GM13977 (cell line): ENCODE results near the gene EIF5.

Experiments
- DNase-seq: peaks from one replicate; pipeline ENCODE4 v3.0.0; 2012; ENCODE audit warnings: low spot score
- in situ Hi-C: fragments of 300-500 bp; cut with MboI; formaldehyde crosslinking; loops from one replicate; pipeline ENCODE4 v1.12.0; 2022; ENCODE audit warnings: low sequenced_read_pairs, low pct_unique_long_range_greater_than_20kb, mixed read lengths, inconsistent platforms; ENCODE audit not compliant: unreplicated experiment
- TF ChIP-seq, protein P1 (sequence below): IDR thresholded peaks from 2 replicates; pipeline ENCODE4 v1.5.1; 2012; ENCODE audit warnings: mild to moderate bottlenecking, control low read depth; ENCODE audit not compliant: insufficient read depth; ENCODE audit errors: extremely low read depth, missing control alignments

Gene EIF5

GRCh38 chr14:103372552-103373304 lies 38.7 kb downstream of the EIF5 start:
- TF ChIP-seq, protein P1, sequence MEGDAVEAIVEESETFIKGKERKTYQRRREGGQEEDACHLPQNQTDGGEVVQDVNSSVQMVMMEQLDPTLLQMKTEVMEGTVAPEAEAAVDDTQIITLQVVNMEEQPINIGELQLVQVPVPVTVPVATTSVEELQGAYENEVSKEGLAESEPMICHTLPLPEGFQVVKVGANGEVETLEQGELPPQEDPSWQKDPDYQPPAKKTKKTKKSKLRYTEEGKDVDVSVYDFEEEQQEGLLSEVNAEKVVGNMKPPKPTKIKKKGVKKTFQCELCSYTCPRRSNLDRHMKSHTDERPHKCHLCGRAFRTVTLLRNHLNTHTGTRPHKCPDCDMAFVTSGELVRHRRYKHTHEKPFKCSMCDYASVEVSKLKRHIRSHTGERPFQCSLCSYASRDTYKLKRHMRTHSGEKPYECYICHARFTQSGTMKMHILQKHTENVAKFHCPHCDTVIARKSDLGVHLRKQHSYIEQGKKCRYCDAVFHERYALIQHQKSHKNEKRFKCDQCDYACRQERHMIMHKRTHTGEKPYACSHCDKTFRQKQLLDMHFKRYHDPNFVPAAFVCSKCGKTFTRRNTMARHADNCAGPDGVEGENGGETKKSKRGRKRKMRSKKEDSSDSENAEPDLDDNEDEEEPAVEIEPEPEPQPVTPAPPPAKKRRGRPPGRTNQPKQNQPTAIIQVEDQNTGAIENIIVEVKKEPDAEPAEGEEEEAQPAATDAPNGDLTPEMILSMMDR = no peak
- in situ Hi-C loops = no loop called here
- DNase-seq = no peak

GRCh38 chr14:103374121-103374520 lies 40.1 kb downstream of the EIF5 start:
- DNase-seq = no peak
- in situ Hi-C loops = no loop called here

GRCh38 chr14:103377522-103378037 lies 43.5 kb downstream of the EIF5 start:
- TF ChIP-seq, protein P1 = no peak

More at GRCh38 chr14:103374121-103374520, 40.1 kb downstream of the EIF5 start:
- TF ChIP-seq, protein P1 = no peak

DNA sequence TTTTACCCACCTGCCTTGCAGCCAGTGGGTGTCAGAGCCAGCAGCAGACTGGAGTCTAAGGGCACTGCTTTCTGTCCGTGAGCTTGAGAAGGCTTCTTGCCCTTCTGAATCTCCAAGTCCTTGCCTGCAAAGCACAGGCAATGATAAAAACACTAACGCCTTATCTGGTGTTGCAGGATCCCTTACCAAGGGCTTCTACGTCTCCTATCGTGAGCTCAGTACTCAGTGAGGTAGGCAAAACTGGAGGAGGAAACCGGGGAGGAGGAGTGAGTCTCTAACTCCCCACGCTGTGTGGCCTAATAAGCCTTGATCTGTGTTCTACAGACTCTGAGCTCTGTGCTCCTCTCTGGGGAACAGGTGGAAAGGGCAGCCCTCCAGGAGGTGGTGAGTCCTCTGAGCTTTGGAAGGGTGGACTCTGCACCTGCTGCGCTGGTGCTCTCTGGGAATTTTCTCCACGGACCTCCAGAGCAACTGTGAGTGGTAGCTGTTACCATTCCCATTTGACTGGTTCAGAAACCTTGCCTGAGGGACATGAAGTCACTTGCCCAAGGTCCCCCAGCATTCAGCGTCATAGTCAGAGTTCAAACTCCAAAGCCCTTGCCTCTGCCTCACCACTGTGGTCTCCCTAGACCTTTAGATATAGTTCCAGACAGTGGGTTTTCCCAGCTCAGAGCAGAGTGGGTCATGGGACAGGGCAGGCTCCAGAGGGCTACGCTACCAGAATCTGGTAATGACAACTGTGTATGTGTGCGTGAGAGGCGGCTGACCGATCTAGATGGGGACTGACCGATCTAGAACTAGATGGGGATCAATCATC lies 44.2 kb downstream of the EIF5 start:
- in situ Hi-C loops = no loop called here
- TF ChIP-seq, protein P1 = no peak
- no peak for DNase-seq

More at GRCh38 chr14:103377522-103378037, 43.5 kb downstream of the EIF5 start:
- in situ Hi-C loops = no loop called here
- no peak for DNase-seq

DNA sequence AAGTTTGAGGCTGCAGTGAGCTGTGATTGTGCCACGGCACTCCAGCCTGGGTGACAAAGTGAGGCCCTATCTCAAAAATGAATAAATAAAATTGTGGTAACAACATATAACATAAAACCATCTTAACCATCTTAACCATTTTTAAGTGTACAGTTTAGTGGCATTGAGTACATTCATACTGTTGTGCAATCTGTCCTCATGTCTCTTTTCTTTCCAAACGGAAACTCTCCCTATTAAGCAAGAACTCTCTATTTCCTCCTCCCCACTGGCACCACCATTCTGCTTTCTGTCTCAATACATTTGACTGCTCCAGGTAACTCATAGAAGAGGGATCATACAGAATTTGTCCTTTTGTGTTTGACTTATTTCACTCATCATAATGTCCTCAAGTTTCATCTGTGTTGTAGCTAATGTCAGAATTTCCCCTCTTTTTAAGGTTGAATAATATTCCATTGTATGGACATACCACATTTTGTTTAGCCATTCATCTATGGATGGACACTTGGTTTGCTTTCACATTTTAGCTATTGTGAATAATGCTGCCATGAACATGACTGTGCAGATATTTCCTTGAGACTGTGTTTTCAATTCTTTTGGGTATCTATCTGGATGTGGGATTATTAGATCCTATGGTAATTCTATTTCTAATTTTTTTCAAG lies 46.8 kb downstream of the EIF5 start:
- in situ Hi-C loops = no loop called here
- no peak for DNase-seq
- TF ChIP-seq, protein P1 = no peak

GRCh38 chr14:103382376-103382775 lies 48.3 kb downstream of the EIF5 start:
- in situ Hi-C loops = no loop called here
- TF ChIP-seq, protein P1 = no peak
- no peak for DNase-seq
